Measurements from ENCODE around the gene GPC5.

GRCh38 chr13:91537376-91537775, 139.0 kb downstream of the GPC5 start:
- TF ChIP-seq MBD4 (IDR thresholded peaks at IDR 0.05; ENCODE audit: borderline replicate concordance, low read length), result no peak
- TF ChIP-seq ZNF704 (CRISPR knock-in tag; IDR thresholded peaks at IDR 0.05; ENCODE audit: borderline replicate concordance), result no peak
- no peak for TF ChIP-seq KAT8 (CRISPR knock-in tag; IDR thresholded peaks at IDR 0.05)
- TF ChIP-seq, protein P1, sequence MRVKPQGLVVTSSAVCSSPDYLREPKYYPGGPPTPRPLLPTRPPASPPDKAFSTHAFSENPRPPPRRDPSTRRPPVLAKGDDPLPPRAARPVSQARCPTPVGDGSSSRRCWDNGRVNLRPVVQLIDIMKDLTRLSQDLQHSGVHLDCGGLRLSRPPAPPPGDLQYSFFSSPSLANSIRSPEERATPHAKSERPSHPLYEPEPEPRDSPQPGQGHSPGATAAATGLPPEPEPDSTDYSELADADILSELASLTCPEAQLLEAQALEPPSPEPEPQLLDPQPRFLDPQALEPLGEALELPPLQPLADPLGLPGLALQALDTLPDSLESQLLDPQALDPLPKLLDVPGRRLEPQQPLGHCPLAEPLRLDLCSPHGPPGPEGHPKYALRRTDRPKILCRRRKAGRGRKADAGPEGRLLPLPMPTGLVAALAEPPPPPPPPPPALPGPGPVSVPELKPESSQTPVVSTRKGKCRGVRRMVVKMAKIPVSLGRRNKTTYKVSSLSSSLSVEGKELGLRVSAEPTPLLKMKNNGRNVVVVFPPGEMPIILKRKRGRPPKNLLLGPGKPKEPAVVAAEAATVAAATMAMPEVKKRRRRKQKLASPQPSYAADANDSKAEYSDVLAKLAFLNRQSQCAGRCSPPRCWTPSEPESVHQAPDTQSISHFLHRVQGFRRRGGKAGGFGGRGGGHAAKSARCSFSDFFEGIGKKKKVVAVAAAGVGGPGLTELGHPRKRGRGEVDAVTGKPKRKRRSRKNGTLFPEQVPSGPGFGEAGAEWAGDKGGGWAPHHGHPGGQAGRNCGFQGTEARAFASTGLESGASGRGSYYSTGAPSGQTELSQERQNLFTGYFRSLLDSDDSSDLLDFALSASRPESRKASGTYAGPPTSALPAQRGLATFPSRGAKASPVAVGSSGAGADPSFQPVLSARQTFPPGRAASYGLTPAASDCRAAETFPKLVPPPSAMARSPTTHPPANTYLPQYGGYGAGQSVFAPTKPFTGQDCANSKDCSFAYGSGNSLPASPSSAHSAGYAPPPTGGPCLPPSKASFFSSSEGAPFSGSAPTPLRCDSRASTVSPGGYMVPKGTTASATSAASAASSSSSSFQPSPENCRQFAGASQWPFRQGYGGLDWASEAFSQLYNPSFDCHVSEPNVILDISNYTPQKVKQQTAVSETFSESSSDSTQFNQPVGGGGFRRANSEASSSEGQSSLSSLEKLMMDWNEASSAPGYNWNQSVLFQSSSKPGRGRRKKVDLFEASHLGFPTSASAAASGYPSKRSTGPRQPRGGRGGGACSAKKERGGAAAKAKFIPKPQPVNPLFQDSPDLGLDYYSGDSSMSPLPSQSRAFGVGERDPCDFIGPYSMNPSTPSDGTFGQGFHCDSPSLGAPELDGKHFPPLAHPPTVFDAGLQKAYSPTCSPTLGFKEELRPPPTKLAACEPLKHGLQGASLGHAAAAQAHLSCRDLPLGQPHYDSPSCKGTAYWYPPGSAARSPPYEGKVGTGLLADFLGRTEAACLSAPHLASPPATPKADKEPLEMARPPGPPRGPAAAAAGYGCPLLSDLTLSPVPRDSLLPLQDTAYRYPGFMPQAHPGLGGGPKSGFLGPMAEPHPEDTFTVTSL (CRISPR knock-in tag; IDR thresholded peaks at IDR 0.05; ENCODE audit: borderline replicate concordance), result no peak
- TF ChIP-seq HNF1A (IDR thresholded peaks at IDR 0.05; ENCODE audit: low read depth), result no peak
- TF ChIP-seq HNF1A (CRISPR knock-in tag; IDR thresholded peaks at IDR 0.05; ENCODE audit: borderline replicate concordance), result no peak
- no peak for TF ChIP-seq SMARCC2 (IDR thresholded peaks at IDR 0.05)
- no peak for TF ChIP-seq CCAR2 (optimal IDR thresholded peaks at IDR 0.05; ENCODE audit: low read depth, low read length)
- no peak for TF ChIP-seq KDM1A (CRISPR knock-in tag; IDR thresholded peaks at IDR 0.05)
- TF ChIP-seq EP300 (IDR thresholded peaks at IDR 0.05; ENCODE audit: low read depth in 2 of 2, low read length in 2 of 2), result no peak
- TF ChIP-seq EP300 (CRISPR knock-in tag; IDR thresholded peaks at IDR 0.05; ENCODE audit: borderline replicate concordance), result no peak
- TF ChIP-seq ZNF121 (CRISPR knock-in tag; IDR thresholded peaks at IDR 0.05), result no peak
- TF ChIP-seq NFYB (CRISPR knock-in tag; IDR thresholded peaks at IDR 0.05), result no peak
- TF ChIP-seq, protein P2, sequence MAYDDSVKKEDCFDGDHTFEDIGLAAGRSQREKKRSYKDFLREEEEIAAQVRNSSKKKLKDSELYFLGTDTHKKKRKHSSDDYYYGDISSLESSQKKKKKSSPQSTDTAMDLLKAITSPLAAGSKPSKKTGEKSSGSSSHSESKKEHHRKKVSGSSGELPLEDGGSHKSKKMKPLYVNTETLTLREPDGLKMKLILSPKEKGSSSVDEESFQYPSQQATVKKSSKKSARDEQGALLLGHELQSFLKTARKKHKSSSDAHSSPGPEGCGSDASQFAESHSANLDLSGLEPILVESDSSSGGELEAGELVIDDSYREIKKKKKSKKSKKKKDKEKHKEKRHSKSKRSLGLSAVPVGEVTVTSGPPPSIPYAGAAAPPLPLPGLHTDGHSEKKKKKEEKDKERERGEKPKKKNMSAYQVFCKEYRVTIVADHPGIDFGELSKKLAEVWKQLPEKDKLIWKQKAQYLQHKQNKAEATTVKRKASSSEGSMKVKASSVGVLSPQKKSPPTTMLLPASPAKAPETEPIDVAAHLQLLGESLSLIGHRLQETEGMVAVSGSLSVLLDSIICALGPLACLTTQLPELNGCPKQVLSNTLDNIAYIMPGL (CRISPR knock-in tag; IDR thresholded peaks at IDR 0.05; ENCODE audit: borderline replicate concordance in 1 of 2, low read depth in 1 of 2), result no peak

Data from HepG2 (cell line).